RWPE1 (cell line): ENCODE data around the gene MYBL2.

Experiments
- CTCF ChIA-PET: fragments of 350-600 bp; sonication (Branson Sonifier 250); formaldehyde crosslinking; extraction: SDS; loops from one replicate; lab custom pipeline; 2021; lab: Yijun Ruan, JAX
- POLR2A ChIA-PET: fragments of 400-600 bp; formaldehyde crosslinking; extraction: SDS; loops from one replicate; lab custom pipeline; 2020; ENCODE audit warnings: antibody characterized with exemption; ENCODE audit not compliant: low non-redundant PET; lab: Yijun Ruan, JAX
- DNase-seq: peaks from one replicate; pipeline ENCODE4 v3.0.0; 2012; ENCODE audit warnings: low spot score
- H3K27ac ChIP-seq: fragments of 450-650 bp; 2 replicates; pipeline ENCODE4 v1.5.1; 2017
- CTCF ChIP-seq: fragments of 450-650 bp; conservative IDR thresholded peaks from 2 replicates; pipeline ENCODE4 v1.5.1; 2017; ENCODE audit warnings: low read depth, mild to moderate bottlenecking

The MYBL2 gene

GRCh38 chr20:43728686-43729255 lies 61.9 kb downstream of the MYBL2 start:
- no peak for TF ChIP-seq CTCF
- H3K27ac ChIP-seq, result no peak overlapping the region
- ChIA-PET POLR2A (no interaction called here), CTCF (interaction anchor here (0.8 kb wide), 1 partner anchor 352 kb away, joined by 3 read pairs; no protein-coding TSS in a partner anchor)
- DNase-seq, result no peak

- H3K27ac ChIP-seq, result no peak overlapping the region
- TF ChIP-seq CTCF, result no peak
- POLR2A ChIA-PET, result no interaction called here
- no peak for DNase-seq
- CTCF ChIA-PET, result interaction anchor here (1.5 kb wide), 1 partner anchor 385 kb away, joined by 3 read pairs; no protein-coding TSS in a partner anchor
Measured at GRCh38 chr20:43731469-43731868, 64.6 kb downstream of the MYBL2 start.

DNA sequence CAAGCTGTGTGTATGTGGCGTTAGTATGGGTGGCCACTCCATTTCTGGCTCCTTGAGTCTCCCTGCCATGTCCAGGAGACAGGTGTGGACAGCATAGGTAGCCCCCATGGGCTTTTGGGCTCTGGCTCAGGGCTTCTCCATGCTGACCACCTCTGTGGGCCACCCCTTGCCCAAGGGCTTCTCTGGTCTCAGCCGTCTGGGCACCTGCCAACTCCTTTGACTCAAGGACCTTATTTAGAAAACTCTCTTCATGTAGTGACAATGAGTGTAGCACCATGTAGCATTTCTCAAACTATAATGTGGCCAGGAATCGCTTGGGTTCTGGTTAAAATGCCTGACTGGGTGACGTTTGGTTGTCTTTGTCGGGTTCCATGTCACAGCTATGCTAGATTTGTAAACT lies 65.0 kb downstream of the MYBL2 start:
- TF ChIP-seq CTCF, result no peak
- POLR2A ChIA-PET, result no interaction called here
- DNase-seq, result no peak
- CTCF ChIA-PET, result interaction anchor here (1.5 kb wide), 1 partner anchor 385 kb away, joined by 3 read pairs; no protein-coding TSS in a partner anchor
- H3K27ac ChIP-seq, result no peak overlapping the region

- no peak for TF ChIP-seq CTCF
- no peak overlapping the region for H3K27ac ChIP-seq
- DNase-seq, result no peak
- ChIA-PET CTCF (interaction anchor here (1.0 to 1.6 kb wide), 2 partner anchors 13 to 199 kb away, joined by 4 read pairs; no protein-coding TSS in a partner anchor), POLR2A (interaction anchor here (0.6 kb wide), 1 partner anchor 197 kb away, joined by 3 read pairs; no protein-coding TSS in a partner anchor)
Measured at GRCh38 chr20:43736588-43737158, 69.8 kb downstream of the MYBL2 start.

GRCh38 chr20:43737925-43738324 lies 71.0 kb downstream of the MYBL2 start:
- no peak overlapping the region for H3K27ac ChIP-seq
- DNase-seq, result no peak
- ChIA-PET POLR2A (no interaction called here), CTCF (interaction anchor here (0.5 to 1.0 kb wide), 5 partner anchors 200 to 549 kb away, joined by 3 to 4 read pairs (median 3); no protein-coding TSS in a partner anchor)
- no peak for TF ChIP-seq CTCF

GRCh38 chr20:43739148-43739749 lies 72.3 kb downstream of the MYBL2 start:
- no peak overlapping the region for H3K27ac ChIP-seq
- DNase-seq, result no peak
- TF ChIP-seq CTCF, result no peak
- POLR2A ChIA-PET, result no interaction called here
- CTCF ChIA-PET, result interaction anchor here (2.0 kb wide), 1 partner anchor 11 kb away, joined by 6 read pairs; no protein-coding TSS in a partner anchor
